Measurements from ENCODE around the gene HTATSF1. TPM values are rescaled to one million over a fixed set of nuclear protein-coding genes. Genes with fewer than 3 reads are reported as not detected.

The HTATSF1 gene
- total RNA-seq, 4 donors from 2014 or later, result 34.0 to 44.8 (median 40.7) TPM

DNA sequence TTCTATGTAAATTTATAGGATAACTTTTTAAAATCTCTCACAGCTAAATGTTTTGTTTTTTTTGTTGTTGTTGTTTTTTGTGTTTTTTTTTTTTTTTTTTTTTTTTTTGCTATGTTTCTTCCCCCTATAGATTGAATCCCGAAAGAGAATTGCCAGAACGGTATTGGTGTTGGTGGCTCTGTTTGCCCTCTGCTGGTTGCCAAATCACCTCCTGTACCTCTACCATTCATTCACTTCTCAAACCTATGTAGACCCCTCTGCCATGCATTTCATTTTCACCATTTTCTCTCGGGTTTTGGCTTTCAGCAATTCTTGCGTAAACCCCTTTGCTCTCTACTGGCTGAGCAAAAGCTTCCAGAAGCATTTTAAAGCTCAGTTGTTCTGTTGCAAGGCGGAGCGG is 5.6 kb upstream of the HTATSF1 start:
- no peak overlapping the region for H3K27ac ChIP-seq
- no peaks in the 10 kb centered on the region for H3K36me3 ChIP-seq
- in situ Hi-C loops (cut with MboI; ENCODE audit: low pct_ligation_motif_present in 1 of 4, low pct_unique_long_range_greater_than_20kb in 1 of 4, low sequenced_read_pairs in 3 of 4) (no loop called here), intact Hi-C loops (cut with DNase I; ENCODE audit: low total_unique reads) (loop anchor here (5.0 kb wide), 1 partner anchor 215 kb away; no protein-coding TSS in a partner anchor)
- DNase-seq, result no peak
- H3K9me3 ChIP-seq, result no peaks in the 10 kb centered on the region
- TF ChIP-seq, protein P1, sequence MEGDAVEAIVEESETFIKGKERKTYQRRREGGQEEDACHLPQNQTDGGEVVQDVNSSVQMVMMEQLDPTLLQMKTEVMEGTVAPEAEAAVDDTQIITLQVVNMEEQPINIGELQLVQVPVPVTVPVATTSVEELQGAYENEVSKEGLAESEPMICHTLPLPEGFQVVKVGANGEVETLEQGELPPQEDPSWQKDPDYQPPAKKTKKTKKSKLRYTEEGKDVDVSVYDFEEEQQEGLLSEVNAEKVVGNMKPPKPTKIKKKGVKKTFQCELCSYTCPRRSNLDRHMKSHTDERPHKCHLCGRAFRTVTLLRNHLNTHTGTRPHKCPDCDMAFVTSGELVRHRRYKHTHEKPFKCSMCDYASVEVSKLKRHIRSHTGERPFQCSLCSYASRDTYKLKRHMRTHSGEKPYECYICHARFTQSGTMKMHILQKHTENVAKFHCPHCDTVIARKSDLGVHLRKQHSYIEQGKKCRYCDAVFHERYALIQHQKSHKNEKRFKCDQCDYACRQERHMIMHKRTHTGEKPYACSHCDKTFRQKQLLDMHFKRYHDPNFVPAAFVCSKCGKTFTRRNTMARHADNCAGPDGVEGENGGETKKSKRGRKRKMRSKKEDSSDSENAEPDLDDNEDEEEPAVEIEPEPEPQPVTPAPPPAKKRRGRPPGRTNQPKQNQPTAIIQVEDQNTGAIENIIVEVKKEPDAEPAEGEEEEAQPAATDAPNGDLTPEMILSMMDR (IDR thresholded peaks at IDR 0.05), result no peak
- TF ChIP-seq POLR2AphosphoS5 (IDR thresholded peaks at IDR 0.05), result no peak
- TF ChIP-seq POLR2A (IDR thresholded peaks at IDR 0.05), result no peak
- TF ChIP-seq EP300 (IDR thresholded peaks at IDR 0.05; ENCODE audit: low read depth), result no peak
- H3K4me1 ChIP-seq, result peaks cover 0 to 3% (median 0%) of the 10 kb centered on the region in 4 donors
- H3K4me3 ChIP-seq, result no peak overlapping the region
- peaks cover 9% of the 10 kb centered on the region for H3K27me3 ChIP-seq
- WGBS, 2 donors (ENCODE audit: low coverage in 1 of 2), result 72 to 83% methylated on average over 1 to 6 of the region's 6 CpGs

DNA sequence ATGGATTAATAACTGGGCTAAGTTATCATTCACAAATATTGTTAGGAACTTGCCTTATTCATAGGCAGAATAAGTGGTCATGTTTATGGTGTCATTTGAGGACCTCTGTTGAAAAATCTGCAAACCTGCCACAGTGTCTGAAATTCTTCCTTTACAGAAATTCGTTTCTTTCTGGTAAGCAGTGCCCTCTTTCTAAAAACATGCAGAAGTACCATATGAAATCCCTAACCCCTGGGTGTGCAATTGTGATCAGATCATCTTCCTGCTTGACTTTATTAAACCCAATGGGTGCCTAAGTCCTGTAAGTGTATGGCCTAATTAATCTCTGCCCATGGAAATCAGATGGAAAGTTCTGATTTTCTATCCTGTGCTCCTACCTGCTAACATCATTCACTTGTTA is 4.4 kb upstream of the HTATSF1 start:
- 18% methylated on average over 1 of the region's 1 CpG; no CpG with 5 or more reads in 1 of the 2 donors for WGBS, 2 donors (ENCODE audit: low coverage in 1 of 2)
- no peak for DNase-seq
- H3K9me3 ChIP-seq, result no peaks in the 10 kb centered on the region
- peaks cover 9% of the 10 kb centered on the region for H3K27me3 ChIP-seq
- peaks cover 0 to 3% (median 0%) of the 10 kb centered on the region in 4 donors for H3K4me1 ChIP-seq
- H3K36me3 ChIP-seq, result no peaks in the 10 kb centered on the region
- in situ Hi-C loops (cut with MboI; ENCODE audit: low pct_ligation_motif_present in 1 of 4, low pct_unique_long_range_greater_than_20kb in 1 of 4, low sequenced_read_pairs in 3 of 4) (no loop called here), intact Hi-C loops (cut with DNase I; ENCODE audit: low total_unique reads) (loop anchor here (5.0 kb wide), 1 partner anchor 214 kb away; no protein-coding TSS in a partner anchor)
- no peak overlapping the region for H3K27ac ChIP-seq
- H3K4me3 ChIP-seq, result no peak overlapping the region
- TF ChIP-seq, protein P1 (IDR thresholded peaks at IDR 0.05), result no peak
- TF ChIP-seq POLR2AphosphoS5 (IDR thresholded peaks at IDR 0.05) (no peak), POLR2A (IDR thresholded peaks at IDR 0.05) (no peak), EP300 (IDR thresholded peaks at IDR 0.05; ENCODE audit: low read depth) (no peak)

DNA sequence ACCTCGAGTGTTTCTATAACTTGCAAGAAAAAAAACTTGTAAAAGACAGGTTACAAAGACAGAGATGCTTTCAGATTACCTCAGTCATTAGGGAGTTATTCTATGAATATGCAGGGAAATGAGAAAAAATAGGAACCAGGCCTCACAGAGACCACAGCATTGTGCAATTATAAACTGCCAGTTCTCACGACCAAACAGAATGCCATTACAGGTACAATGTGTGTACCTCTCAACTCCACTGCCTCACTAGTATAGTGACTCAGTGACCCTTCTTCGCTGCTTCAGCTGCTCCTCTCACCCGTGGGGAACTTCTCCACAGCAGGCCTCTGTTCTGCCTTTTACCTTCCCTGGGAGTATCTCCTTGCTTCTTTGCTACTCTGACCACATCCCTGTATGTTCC is 2.3 kb upstream of the HTATSF1 start:
- in situ Hi-C loops (cut with MboI; ENCODE audit: low pct_ligation_motif_present in 1 of 4, low pct_unique_long_range_greater_than_20kb in 1 of 4, low sequenced_read_pairs in 3 of 4), result no loop called here
- Histone ChIP-seq H3K9me3 (no peaks in the 10 kb centered on the region), H3K4me3 (no peak overlapping the region), H3K27ac (no peak overlapping the region), H3K36me3 (no peaks in the 10 kb centered on the region), H3K27me3 (peaks cover 5% of the 10 kb centered on the region), H3K4me1 (peaks cover 0 to 16% (median 3%) of the 10 kb centered on the region in 4 donors)
- no peak for DNase-seq
- WGBS, 2 donors (ENCODE audit: low coverage in 1 of 2), result 65 to 87% methylated on average over 4 of the region's 4 CpGs
- intact Hi-C loops (cut with DNase I; ENCODE audit: low total_unique reads), result no loop called here
- TF ChIP-seq POLR2A (IDR thresholded peaks at IDR 0.05) (no peak), POLR2AphosphoS5 (IDR thresholded peaks at IDR 0.05) (no peak), EP300 (IDR thresholded peaks at IDR 0.05; ENCODE audit: low read depth) (no peak)
- TF ChIP-seq, protein P1 (IDR thresholded peaks at IDR 0.05), result no peak

DNA sequence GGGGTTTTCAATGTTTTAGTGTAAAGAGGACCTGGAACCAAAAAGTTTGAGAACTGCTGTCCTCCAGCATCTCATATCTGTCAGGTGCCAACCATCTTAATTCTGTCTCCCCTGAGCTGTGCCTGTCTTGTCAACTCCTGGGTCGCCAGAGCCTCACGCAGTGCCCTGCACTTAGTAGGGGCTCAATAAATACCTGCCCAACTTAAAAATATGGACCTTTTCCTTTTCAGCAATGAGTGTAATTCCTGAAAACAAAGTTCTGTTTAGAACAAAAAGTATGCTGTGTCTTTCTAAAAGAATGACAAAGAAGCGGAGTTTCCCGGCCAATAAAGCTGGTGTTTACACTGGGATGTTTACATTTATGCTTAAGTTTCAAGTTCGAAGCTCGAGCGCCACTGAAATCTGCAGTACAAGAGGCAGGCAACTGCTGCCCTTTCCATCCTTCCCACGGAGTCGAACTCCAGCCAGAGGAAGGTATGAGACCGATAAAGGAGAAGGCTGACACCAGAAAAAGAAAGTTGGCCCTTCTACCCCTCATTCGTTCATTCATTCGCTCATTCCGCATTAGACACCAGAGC is 1.1 kb upstream of the HTATSF1 start:
- Histone ChIP-seq H3K27me3 (peaks cover under 1% of the 10 kb centered on the region), H3K4me3 (peak overlapping the region; percentile 17 to 70 (median 58)), H3K27ac (peak overlapping the region; percentile 89 to 97 (median 96)), H3K9me3 (no peaks in the 10 kb centered on the region), H3K4me1 (peaks cover 0 to 16% (median 3%) of the 10 kb centered on the region in 4 donors), H3K36me3 (no peaks in the 10 kb centered on the region)
- DNase-seq, result no peak
- WGBS, 2 donors (ENCODE audit: low coverage in 1 of 2), result 0 to 40% methylated on average over 2 to 13 of the region's 13 CpGs
- intact Hi-C loops (cut with DNase I; ENCODE audit: low total_unique reads) (no loop called here), in situ Hi-C loops (cut with MboI; ENCODE audit: low pct_ligation_motif_present in 1 of 4, low pct_unique_long_range_greater_than_20kb in 1 of 4, low sequenced_read_pairs in 3 of 4) (no loop called here)
- TF ChIP-seq POLR2A (IDR thresholded peaks at IDR 0.05) (no peak), EP300 (IDR thresholded peaks at IDR 0.05; ENCODE audit: low read depth) (no peak), POLR2AphosphoS5 (IDR thresholded peaks at IDR 0.05) (no peak)
- TF ChIP-seq, protein P1 (IDR thresholded peaks at IDR 0.05), result no peak
